ENCODE measurements around the gene MCF2. TPM values are rescaled to one million over a fixed set of nuclear protein-coding genes. Genes with fewer than 3 reads are reported as not detected.

Gene MCF2
- polyA plus RNA-seq, 1 donor from 2014 or later = 16.0 TPM

GRCh38 chrX:139554376-139554775, 153.6 kb downstream of the MCF2 start:
- no peaks in the 10 kb centered on the region for H3K36me3 ChIP-seq (ENCODE audit: insufficient read depth, low read length)

GRCh38 chrX:139544591-139544990, 163.4 kb downstream of the MCF2 start:
- Histone ChIP-seq H4K20me1 (ENCODE audit: insufficient read depth) (no peaks in the 10 kb centered on the region), H3K36me3 (ENCODE audit: insufficient read depth, low read length) (no peaks in the 10 kb centered on the region), H3K27me3 (ENCODE audit: insufficient read depth, low read depth, low read length) (no peaks in the 10 kb centered on the region)

More at GRCh38 chrX:139554376-139554775, 153.6 kb downstream of the MCF2 start:
- no peaks in the 10 kb centered on the region for H3K79me2 ChIP-seq (replicated peaks; ENCODE audit: insufficient read depth, low read length)
- no peaks in the 10 kb centered on the region for H3F3A ChIP-seq (ENCODE audit: insufficient read depth, low read length, poor library complexity, severe bottlenecking)
- no peak overlapping the region for H3K4me2 ChIP-seq (ENCODE audit: low read length)
- H2AFZ ChIP-seq (ENCODE audit: low read depth, low read length) = no peak overlapping the region
- no peaks in the 10 kb centered on the region for H3K9me3 ChIP-seq (ENCODE audit: low read length)
- no peaks in the 10 kb centered on the region for H4K20me1 ChIP-seq (ENCODE audit: insufficient read depth)
- no peak overlapping the region for H3K9ac ChIP-seq (ENCODE audit: low read length)
- TF ChIP-seq CTCF (IDR thresholded peaks at IDR 0.05; ENCODE audit: poor library complexity, severe bottlenecking) = no peak
- TF ChIP-seq SMC3 (conservative IDR thresholded peaks at IDR 0.05; ENCODE audit: poor library complexity) = no peak
- H3K27ac ChIP-seq (ENCODE audit: low read length) = no peak overlapping the region
- no peak overlapping the region for H3K4me3 ChIP-seq (ENCODE audit: low read length)
- no peaks in the 10 kb centered on the region for H3K27me3 ChIP-seq (ENCODE audit: insufficient read depth, low read depth, low read length)
- no peaks in the 10 kb centered on the region for H3K9me2 ChIP-seq (ENCODE audit: insufficient read depth, low read length)

More at GRCh38 chrX:139544591-139544990, 163.4 kb downstream of the MCF2 start:
- no peak overlapping the region for H3K4me3 ChIP-seq (ENCODE audit: low read length)
- H3K9me2 ChIP-seq (ENCODE audit: insufficient read depth, low read length) = no peaks in the 10 kb centered on the region
- H3K9me3 ChIP-seq (ENCODE audit: low read length) = no peaks in the 10 kb centered on the region
- H2AFZ ChIP-seq (ENCODE audit: low read depth, low read length) = no peak overlapping the region
- no peak overlapping the region for H3K9ac ChIP-seq (ENCODE audit: low read length)
- no peak overlapping the region for H3K4me2 ChIP-seq (ENCODE audit: low read length)
- H3F3A ChIP-seq (ENCODE audit: insufficient read depth, low read length, poor library complexity, severe bottlenecking) = no peaks in the 10 kb centered on the region
- no peak overlapping the region for H3K27ac ChIP-seq (ENCODE audit: low read length)
- no peak for TF ChIP-seq TAF1 (IDR thresholded peaks at IDR 0.05; ENCODE audit: low read depth)
- TF ChIP-seq REST (IDR thresholded peaks at IDR 0.05; ENCODE audit: borderline replicate concordance) = no peak
- no peak for TF ChIP-seq SMC3 (conservative IDR thresholded peaks at IDR 0.05; ENCODE audit: poor library complexity)
- TF ChIP-seq CTCF (IDR thresholded peaks at IDR 0.05; ENCODE audit: poor library complexity, severe bottlenecking) = no peak
- TF ChIP-seq MXI1 (conservative IDR thresholded peaks at IDR 0.05; ENCODE audit: poor library complexity, severe bottlenecking) = no peak
- TF ChIP-seq RAD21 (conservative IDR thresholded peaks at IDR 0.05) = no peak
- TF ChIP-seq EP300 (conservative IDR thresholded peaks at IDR 0.05; ENCODE audit: poor library complexity, severe bottlenecking) = no peak
- TF ChIP-seq EZH2 (IDR thresholded peaks at IDR 0.05; ENCODE audit: borderline replicate concordance, insufficient read depth, low read length, poor library complexity, severe bottlenecking) = no peak
- TF ChIP-seq POLR2AphosphoS5 (IDR thresholded peaks at IDR 0.05) = no peak
- no peaks in the 10 kb centered on the region for H3K79me2 ChIP-seq (replicated peaks; ENCODE audit: insufficient read depth, low read length)
